Epidermal melanocyte (primary cell): Measurements from ENCODE around the gene HOXA6.

ENCODE experiments used
- DNase-seq: peaks from one replicate; pipeline ENCODE4 v3.0.0; 2011; ENCODE audit warnings: low spot score; ENCODE audit not compliant: insufficient read length

HOXA6 gene

GRCh38 chr7:27185013-27185853 lies 37.7 kb upstream of the HOXA6 start, which contains the start of gene HOXA11:
TSS of gene HOXA11 (minus strand) at chr7:27185232. CDS start at chr7:27185144, 88 bp downstream.
- DNase-seq: peak; percentile 99

GRCh38 chr7:27184337-27185012 lies 36.9 kb upstream of the HOXA6 start:
- no peak for DNase-seq

- no peak for DNase-seq
These were observed 36.2 kb upstream of the HOXA6 start for GRCh38 chr7:27183682-27184336.

GRCh38 chr7:27182861-27183681 lies 35.5 kb upstream of the HOXA6 start:
- no peak for DNase-seq

- no peak for DNase-seq
These were observed 34.8 kb upstream of the HOXA6 start for GRCh38 chr7:27182285-27182841.

- no peak for DNase-seq
These were observed 34.3 kb upstream of the HOXA6 start for GRCh38 chr7:27181795-27182275.

GRCh38 chr7:27180431-27181420 lies 33.2 kb upstream of the HOXA6 start:
- DNase-seq: no peak

GRCh38 chr7:27179503-27180430 lies 32.2 kb upstream of the HOXA6 start:
- DNase-seq: peak; percentile 90

GRCh38 chr7:27179030-27179429 lies 31.5 kb upstream of the HOXA6 start:
- DNase-seq: no peak

- no peak for DNase-seq
These were observed 30.8 kb upstream of the HOXA6 start for GRCh38 chr7:27178366-27178765.

- DNase-seq: peak; percentile 85
These were observed 30.3 kb upstream of the HOXA6 start for GRCh38 chr7:27177795-27178320.

GRCh38 chr7:27176962-27177794 lies 29.6 kb upstream of the HOXA6 start:
- no peak for DNase-seq

GRCh38 chr7:27176524-27176845 lies 28.9 kb upstream of the HOXA6 start:
- no peak for DNase-seq

- no peak for DNase-seq
These were observed 28.3 kb upstream of the HOXA6 start for GRCh38 chr7:27175626-27176523.

GRCh38 chr7:27174874-27175625 lies 27.5 kb upstream of the HOXA6 start:
- no peak for DNase-seq
